Measurements from ENCODE around the gene KCNE3. TPM values are rescaled to one million over a fixed set of nuclear protein-coding genes. Genes with fewer than 3 reads are reported as not detected.

Gene KCNE3
- total RNA-seq, 1 experiment from 2014 or later = not detected

DNA sequence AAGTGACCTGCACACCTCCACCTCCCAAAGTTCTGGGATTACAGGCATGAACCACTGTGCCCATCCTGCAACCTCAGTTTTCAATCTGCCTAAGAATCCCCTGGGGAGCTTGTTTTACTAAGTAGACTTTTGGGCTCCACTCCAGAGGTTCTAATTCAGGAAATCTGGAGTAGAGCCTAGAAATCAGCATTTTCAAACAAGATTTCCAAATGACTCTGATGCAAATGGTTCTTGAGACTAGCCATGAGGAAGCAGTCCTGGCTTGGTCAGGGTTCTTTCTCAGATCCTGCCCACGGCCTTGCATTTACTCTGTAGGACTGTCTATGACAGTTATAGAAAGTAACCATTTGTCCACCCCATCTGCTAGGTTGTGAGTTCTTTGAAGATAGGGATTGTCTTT is 1.6 kb upstream of the KCNE3 start:
- BruUV-seq (replicated peaks) = no TSS peak

More for the DNA sequence above, 1.6 kb upstream of the KCNE3 start:
- Histone ChIP-seq H3K79me2 (ENCODE audit: insufficient read depth, low read length) (no peaks in the 10 kb centered on the region), H4K20me1 (ENCODE audit: insufficient read depth) (no peaks in the 10 kb centered on the region), H3K4me3 (replicated peaks in 1 of 2; ENCODE audit: low read depth in 1 of 2, low read length in 2 of 2) (no peak overlapping the region), H3K27me3 (ENCODE audit: insufficient read depth, low read length) (no peaks in the 10 kb centered on the region), H3K36me3 (ENCODE audit: control insufficient read depth in 1 of 2, insufficient read depth in 2 of 2, low read length in 2 of 2) (no peaks in the 10 kb centered on the region), H3K4me1 (ENCODE audit: control insufficient read depth in 1 of 2, insufficient read depth in 2 of 2, low read length in 2 of 2) (peaks cover 2 to 7% of the 10 kb centered on the region in 2 experiments; a peak in 1 of 4 replicates), H3K9ac (ENCODE audit: low read length) (no peak overlapping the region), H2AFZ (ENCODE audit: low read depth, low read length, poor library complexity, severe bottlenecking) (no peak overlapping the region), H3K4me2 (ENCODE audit: low read length) (no peak overlapping the region), H3K9me3 (ENCODE audit: control insufficient read depth in 1 of 2, insufficient read depth in 1 of 2, low read depth in 1 of 2, low read length in 2 of 2) (no peaks in the 10 kb centered on the region), H3K9me2 (ENCODE audit: insufficient read depth) (no peaks in the 10 kb centered on the region), H3K27ac (ENCODE audit: low read depth, low read length) (no peak overlapping the region)
- TF ChIP-seq CEBPB (IDR thresholded peaks at IDR 0.05; ENCODE audit: low read depth) = no peak
- no peak for TF ChIP-seq YY1 (IDR thresholded peaks at IDR 0.05; ENCODE audit: extremely low read depth, insufficient replicate concordance, low read depth, low read length)
- TF ChIP-seq EGR1 (IDR thresholded peaks at IDR 0.05; ENCODE audit: low read depth) = no peak
- no peak for TF ChIP-seq ZNF274 (IDR thresholded peaks at IDR 0.05; ENCODE audit: low read depth, low read length)
- no peak for TF ChIP-seq SP1 (IDR thresholded peaks at IDR 0.05; ENCODE audit: low read depth)
- no peak for TF ChIP-seq CBX3 (IDR thresholded peaks at IDR 0.05; ENCODE audit: low read depth)
- TF ChIP-seq POLR2A (IDR thresholded peaks at IDR 0.05; ENCODE audit: borderline replicate concordance, extremely low read depth, insufficient read depth, insufficient read length) = no peak
- TF ChIP-seq ELF1 (IDR thresholded peaks at IDR 0.05; ENCODE audit: borderline replicate concordance, low read depth) = no peak
- no peak for TF ChIP-seq EZH2phosphoT487 (IDR thresholded peaks at IDR 0.05; ENCODE audit: borderline replicate concordance)
- TF ChIP-seq POLR2AphosphoS5 (IDR thresholded peaks at IDR 0.05; ENCODE audit: low read depth, low read length) = no peak
- TF ChIP-seq RAD21 (IDR thresholded peaks at IDR 0.05; ENCODE audit: low read depth) = no peak
- TF ChIP-seq ZFX (IDR thresholded peaks at IDR 0.05) = no peak
- no peak for TF ChIP-seq JUND (IDR thresholded peaks at IDR 0.05)
- TF ChIP-seq, protein P1, sequence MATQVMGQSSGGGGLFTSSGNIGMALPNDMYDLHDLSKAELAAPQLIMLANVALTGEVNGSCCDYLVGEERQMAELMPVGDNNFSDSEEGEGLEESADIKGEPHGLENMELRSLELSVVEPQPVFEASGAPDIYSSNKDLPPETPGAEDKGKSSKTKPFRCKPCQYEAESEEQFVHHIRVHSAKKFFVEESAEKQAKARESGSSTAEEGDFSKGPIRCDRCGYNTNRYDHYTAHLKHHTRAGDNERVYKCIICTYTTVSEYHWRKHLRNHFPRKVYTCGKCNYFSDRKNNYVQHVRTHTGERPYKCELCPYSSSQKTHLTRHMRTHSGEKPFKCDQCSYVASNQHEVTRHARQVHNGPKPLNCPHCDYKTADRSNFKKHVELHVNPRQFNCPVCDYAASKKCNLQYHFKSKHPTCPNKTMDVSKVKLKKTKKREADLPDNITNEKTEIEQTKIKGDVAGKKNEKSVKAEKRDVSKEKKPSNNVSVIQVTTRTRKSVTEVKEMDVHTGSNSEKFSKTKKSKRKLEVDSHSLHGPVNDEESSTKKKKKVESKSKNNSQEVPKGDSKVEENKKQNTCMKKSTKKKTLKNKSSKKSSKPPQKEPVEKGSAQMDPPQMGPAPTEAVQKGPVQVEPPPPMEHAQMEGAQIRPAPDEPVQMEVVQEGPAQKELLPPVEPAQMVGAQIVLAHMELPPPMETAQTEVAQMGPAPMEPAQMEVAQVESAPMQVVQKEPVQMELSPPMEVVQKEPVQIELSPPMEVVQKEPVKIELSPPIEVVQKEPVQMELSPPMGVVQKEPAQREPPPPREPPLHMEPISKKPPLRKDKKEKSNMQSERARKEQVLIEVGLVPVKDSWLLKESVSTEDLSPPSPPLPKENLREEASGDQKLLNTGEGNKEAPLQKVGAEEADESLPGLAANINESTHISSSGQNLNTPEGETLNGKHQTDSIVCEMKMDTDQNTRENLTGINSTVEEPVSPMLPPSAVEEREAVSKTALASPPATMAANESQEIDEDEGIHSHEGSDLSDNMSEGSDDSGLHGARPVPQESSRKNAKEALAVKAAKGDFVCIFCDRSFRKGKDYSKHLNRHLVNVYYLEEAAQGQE (IDR thresholded peaks at IDR 0.05; ENCODE audit: low read depth) = no peak
- TF ChIP-seq TCF7L2 (IDR thresholded peaks at IDR 0.05; ENCODE audit: borderline replicate concordance, extremely low read depth, insufficient read depth, insufficient read length) = no peak
- no peak for TF ChIP-seq SIN3A (IDR thresholded peaks at IDR 0.05; ENCODE audit: low read depth)
- TF ChIP-seq, protein P2, sequence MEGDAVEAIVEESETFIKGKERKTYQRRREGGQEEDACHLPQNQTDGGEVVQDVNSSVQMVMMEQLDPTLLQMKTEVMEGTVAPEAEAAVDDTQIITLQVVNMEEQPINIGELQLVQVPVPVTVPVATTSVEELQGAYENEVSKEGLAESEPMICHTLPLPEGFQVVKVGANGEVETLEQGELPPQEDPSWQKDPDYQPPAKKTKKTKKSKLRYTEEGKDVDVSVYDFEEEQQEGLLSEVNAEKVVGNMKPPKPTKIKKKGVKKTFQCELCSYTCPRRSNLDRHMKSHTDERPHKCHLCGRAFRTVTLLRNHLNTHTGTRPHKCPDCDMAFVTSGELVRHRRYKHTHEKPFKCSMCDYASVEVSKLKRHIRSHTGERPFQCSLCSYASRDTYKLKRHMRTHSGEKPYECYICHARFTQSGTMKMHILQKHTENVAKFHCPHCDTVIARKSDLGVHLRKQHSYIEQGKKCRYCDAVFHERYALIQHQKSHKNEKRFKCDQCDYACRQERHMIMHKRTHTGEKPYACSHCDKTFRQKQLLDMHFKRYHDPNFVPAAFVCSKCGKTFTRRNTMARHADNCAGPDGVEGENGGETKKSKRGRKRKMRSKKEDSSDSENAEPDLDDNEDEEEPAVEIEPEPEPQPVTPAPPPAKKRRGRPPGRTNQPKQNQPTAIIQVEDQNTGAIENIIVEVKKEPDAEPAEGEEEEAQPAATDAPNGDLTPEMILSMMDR (IDR thresholded peaks at IDR 0.05 in 2 of 3, conservative IDR thresholded peaks at IDR 0.05 in 1 of 3; ENCODE audit: borderline replicate concordance in 1 of 3, insufficient read depth in 1 of 3, low read depth in 2 of 3, low read length in 2 of 3) = no peak
- ChIA-PET RAD21 (ENCODE audit: low non-redundant PET in 1 of 2, low total read pairs in 2 of 2, uncharacterized antibody in 2 of 2, unreplicated experiment in 2 of 2) (no interaction called here), CTCF (no interaction called here), POLR2A (interaction anchor here (1.0 kb wide), 1 partner anchor 24 kb away, joined by 3 read pairs; no protein-coding TSS in a partner anchor)
- DNase-seq (ENCODE audit: low read depth, low spot score) (no peak), ATAC-seq (no peak)
- intact Hi-C loops (cut with micrococcal nuclease) = no loop called here

All from HCT116 (cell line).